Measurements from ENCODE around the gene ADGRG2. TPM values are rescaled to one million over a fixed set of nuclear protein-coding genes. Genes with fewer than 3 reads are reported as not detected.

The ADGRG2 gene
- total and polyA plus RNA-seq, 9 of the 15 experiments (the other 6 are each of a cell fraction or from before 2014, with no cell fraction given) = 0.03 TPM; not detected in 8

DNA sequence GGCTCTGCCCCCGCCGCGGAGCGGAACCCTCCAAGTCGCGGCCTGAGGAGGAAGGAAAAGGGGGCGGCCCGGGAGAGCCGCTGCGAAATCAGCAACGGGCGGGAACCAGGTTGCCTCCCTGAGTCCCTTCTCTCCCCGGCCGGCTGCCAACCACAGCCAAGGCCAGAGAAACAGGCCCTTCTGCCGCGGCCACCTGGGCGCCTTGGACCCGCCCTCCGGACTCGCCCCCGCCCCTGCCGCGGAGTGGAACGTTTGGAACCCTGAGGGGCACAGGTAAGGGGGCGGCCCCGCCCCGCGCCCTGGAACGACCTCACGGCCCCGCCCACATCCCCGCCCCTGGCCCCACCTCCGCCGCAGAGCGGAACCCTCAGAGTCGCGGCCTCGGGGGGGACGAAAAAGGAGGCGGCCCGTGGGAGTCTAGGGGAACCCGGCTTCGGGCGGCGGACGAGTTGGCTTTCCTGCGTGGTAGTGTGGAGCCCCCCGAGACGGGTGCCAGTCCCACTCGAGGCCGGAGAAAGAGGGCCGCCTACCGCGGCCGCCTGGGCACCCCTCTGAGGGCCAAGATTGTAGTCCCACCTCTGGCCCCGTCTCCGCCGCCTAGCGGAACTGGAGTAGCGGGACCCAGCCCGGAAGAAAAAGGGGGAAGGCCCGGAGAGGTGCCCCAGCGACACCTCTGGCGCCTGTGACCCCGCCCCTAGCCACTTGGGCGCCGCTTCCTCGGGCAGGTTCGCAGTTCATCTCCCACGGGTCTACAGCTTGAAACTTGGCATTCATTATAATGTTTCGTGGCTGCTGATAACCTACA is 137.7 kb downstream of the ADGRG2 start (continued):
- TF ChIP-seq KDM4B (IDR thresholded peaks at IDR 0.05; ENCODE audit: borderline replicate concordance in 2 of 2, low read depth in 1 of 2) (0 out of 4 replicates have a peak, but pooled peaks of 1 of the 2 experiments have one; percentile 44), TAF9B (IDR thresholded peaks at IDR 0.05; ENCODE audit: partially characterized antibody) (peak; percentile 60), PYGO2 (tag; IDR thresholded peaks at IDR 0.05) (no peak), ZNF197 (CRISPR knock-in tag; IDR thresholded peaks at IDR 0.05; ENCODE audit: low read depth) (no peak), TBL1XR1 (IDR thresholded peaks at IDR 0.05; ENCODE audit: low read length in 2 of 2) (no peak), ZNF551 (CRISPR knock-in tag; IDR thresholded peaks at IDR 0.05) (no peak), SP2 (IDR thresholded peaks at IDR 0.05; ENCODE audit: extremely low read depth, low read depth, low read length, poor library complexity, severe bottlenecking) (no peak), CBFA2T3 (IDR thresholded peaks at IDR 0.05) (no peak), POLR2AphosphoS5 (IDR thresholded peaks at IDR 0.05; ENCODE audit: control insufficient read depth, insufficient read depth, low read depth, low read length) (peak; percentile 66; the same call in 1 of the 2 replicates), THRAP3 (IDR thresholded peaks at IDR 0.05; ENCODE audit: borderline replicate concordance) (no peak), ZNF507 (tag; conservative IDR thresholded peaks at IDR 0.05) (no peak), CXXC5 (CRISPR knock-in tag; IDR thresholded peaks at IDR 0.05) (peak; percentile 57; the same call in 1 of the 2 replicates), PHB2 (IDR thresholded peaks at IDR 0.05; ENCODE audit: low read depth) (no peak), BCOR (IDR thresholded peaks at IDR 0.05) (no peak), ILF3 (IDR thresholded peaks at IDR 0.05; ENCODE audit: borderline replicate concordance) (no peak)
- TF ChIP-seq, protein P1, sequence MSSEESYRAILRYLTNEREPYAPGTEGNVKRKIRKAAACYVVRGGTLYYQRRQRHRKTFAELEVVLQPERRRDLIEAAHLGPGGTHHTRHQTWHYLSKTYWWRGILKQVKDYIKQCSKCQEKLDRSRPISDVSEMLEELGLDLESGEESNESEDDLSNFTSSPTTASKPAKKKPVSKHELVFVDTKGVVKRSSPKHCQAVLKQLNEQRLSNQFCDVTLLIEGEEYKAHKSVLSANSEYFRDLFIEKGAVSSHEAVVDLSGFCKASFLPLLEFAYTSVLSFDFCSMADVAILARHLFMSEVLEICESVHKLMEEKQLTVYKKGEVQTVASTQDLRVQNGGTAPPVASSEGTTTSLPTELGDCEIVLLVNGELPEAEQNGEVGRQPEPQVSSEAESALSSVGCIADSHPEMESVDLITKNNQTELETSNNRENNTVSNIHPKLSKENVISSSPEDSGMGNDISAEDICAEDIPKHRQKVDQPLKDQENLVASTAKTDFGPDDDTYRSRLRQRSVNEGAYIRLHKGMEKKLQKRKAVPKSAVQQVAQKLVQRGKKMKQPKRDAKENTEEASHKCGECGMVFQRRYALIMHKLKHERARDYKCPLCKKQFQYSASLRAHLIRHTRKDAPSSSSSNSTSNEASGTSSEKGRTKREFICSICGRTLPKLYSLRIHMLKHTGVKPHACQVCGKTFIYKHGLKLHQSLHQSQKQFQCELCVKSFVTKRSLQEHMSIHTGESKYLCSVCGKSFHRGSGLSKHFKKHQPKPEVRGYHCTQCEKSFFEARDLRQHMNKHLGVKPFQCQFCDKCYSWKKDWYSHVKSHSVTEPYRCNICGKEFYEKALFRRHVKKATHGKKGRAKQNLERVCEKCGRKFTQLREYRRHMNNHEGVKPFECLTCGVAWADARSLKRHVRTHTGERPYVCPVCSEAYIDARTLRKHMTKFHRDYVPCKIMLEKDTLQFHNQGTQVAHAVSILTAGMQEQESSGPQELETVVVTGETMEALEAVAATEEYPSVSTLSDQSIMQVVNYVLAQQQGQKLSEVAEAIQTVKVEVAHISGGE (CRISPR knock-in tag; IDR thresholded peaks at IDR 0.05) = peak; percentile 93 to 99 (median 96)
- TF ChIP-seq, protein P2, sequence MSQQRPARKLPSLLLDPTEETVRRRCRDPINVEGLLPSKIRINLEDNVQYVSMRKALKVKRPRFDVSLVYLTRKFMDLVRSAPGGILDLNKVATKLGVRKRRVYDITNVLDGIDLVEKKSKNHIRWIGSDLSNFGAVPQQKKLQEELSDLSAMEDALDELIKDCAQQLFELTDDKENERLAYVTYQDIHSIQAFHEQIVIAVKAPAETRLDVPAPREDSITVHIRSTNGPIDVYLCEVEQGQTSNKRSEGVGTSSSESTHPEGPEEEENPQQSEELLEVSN (IDR thresholded peaks at IDR 0.05; ENCODE audit: borderline replicate concordance in 1 of 2, extremely low read depth in 1 of 2, insufficient read depth in 1 of 2, insufficient read length in 1 of 2, low read depth in 1 of 2, low read length in 1 of 2, poor library complexity in 1 of 2, severe bottlenecking in 1 of 2) = no peak
- TF ChIP-seq, protein P3, sequence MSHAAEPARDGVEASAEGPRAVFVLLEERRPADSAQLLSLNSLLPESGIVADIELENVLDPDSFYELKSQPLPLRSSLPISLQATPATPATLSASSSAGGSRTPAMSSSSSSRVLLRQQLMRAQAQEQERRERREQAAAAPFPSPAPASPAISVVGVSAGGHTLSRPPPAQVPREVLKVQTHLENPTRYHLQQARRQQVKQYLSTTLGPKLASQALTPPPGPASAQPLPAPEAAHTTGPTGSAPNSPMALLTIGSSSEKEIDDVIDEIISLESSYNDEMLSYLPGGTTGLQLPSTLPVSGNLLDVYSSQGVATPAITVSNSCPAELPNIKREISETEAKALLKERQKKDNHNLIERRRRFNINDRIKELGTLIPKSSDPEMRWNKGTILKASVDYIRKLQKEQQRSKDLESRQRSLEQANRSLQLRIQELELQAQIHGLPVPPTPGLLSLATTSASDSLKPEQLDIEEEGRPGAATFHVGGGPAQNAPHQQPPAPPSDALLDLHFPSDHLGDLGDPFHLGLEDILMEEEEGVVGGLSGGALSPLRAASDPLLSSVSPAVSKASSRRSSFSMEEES (CRISPR knock-in tag; IDR thresholded peaks at IDR 0.05) = no peak
- TF ChIP-seq, protein P4, sequence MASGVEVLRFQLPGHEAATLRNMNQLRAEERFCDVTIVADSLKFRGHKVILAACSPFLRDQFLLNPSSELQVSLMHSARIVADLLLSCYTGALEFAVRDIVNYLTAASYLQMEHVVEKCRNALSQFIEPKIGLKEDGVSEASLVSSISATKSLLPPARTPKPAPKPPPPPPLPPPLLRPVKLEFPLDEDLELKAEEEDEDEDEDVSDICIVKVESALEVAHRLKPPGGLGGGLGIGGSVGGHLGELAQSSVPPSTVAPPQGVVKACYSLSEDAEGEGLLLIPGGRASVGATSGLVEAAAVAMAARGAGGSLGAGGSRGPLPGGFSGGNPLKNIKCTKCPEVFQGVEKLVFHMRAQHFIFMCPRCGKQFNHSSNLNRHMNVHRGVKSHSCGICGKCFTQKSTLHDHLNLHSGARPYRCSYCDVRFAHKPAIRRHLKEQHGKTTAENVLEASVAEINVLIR (CRISPR knock-in tag; IDR thresholded peaks at IDR 0.05) = no peak

Measured in K562 (cell line).